Measurements from ENCODE around the gene PHAF1. TPM values are rescaled to one million over a fixed set of nuclear protein-coding genes. Genes with fewer than 3 reads are reported as not detected.
A peak's percentile ranks its signal among the peaks of the same experiment; 100 is the strongest.

PHAF1 gene
- total RNA-seq, 1 experiment from 2014 or later = 15.7 TPM

- Histone ChIP-seq H3K27me3 (ENCODE audit: control insufficient read depth, insufficient read depth, low read length) (no peaks in the 10 kb centered on the region), H3K36me3 (ENCODE audit: control insufficient read depth, insufficient read depth, low read length) (no peaks in the 10 kb centered on the region), H3K9me3 (ENCODE audit: control insufficient read depth, insufficient read depth, low read depth, low read length) (no peaks in the 10 kb centered on the region), H3K4me3 (ENCODE audit: low read depth in 2 of 2, low read length in 2 of 2) (peak overlapping the region; percentile 71 to 80), H3K27ac (ENCODE audit: low read length) (peak overlapping the region; percentile 65), H3K4me1 (ENCODE audit: control insufficient read depth, insufficient read depth, low read length) (peaks cover 3% of the 10 kb centered on the region; the same call in 1 of the 2 replicates)
- CTCF ChIA-PET = no interaction called here
- TF ChIP-seq, protein P1, sequence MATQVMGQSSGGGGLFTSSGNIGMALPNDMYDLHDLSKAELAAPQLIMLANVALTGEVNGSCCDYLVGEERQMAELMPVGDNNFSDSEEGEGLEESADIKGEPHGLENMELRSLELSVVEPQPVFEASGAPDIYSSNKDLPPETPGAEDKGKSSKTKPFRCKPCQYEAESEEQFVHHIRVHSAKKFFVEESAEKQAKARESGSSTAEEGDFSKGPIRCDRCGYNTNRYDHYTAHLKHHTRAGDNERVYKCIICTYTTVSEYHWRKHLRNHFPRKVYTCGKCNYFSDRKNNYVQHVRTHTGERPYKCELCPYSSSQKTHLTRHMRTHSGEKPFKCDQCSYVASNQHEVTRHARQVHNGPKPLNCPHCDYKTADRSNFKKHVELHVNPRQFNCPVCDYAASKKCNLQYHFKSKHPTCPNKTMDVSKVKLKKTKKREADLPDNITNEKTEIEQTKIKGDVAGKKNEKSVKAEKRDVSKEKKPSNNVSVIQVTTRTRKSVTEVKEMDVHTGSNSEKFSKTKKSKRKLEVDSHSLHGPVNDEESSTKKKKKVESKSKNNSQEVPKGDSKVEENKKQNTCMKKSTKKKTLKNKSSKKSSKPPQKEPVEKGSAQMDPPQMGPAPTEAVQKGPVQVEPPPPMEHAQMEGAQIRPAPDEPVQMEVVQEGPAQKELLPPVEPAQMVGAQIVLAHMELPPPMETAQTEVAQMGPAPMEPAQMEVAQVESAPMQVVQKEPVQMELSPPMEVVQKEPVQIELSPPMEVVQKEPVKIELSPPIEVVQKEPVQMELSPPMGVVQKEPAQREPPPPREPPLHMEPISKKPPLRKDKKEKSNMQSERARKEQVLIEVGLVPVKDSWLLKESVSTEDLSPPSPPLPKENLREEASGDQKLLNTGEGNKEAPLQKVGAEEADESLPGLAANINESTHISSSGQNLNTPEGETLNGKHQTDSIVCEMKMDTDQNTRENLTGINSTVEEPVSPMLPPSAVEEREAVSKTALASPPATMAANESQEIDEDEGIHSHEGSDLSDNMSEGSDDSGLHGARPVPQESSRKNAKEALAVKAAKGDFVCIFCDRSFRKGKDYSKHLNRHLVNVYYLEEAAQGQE (IDR thresholded peaks at IDR 0.05; ENCODE audit: insufficient read depth in 1 of 2, low read depth in 2 of 2, low read length in 1 of 2) = no peak
- TF ChIP-seq TCF7L2 (IDR thresholded peaks at IDR 0.05; ENCODE audit: low read depth, low read length) (no peak), CTCF (IDR thresholded peaks at IDR 0.05) (no peak), POLR2AphosphoS5 (IDR thresholded peaks at IDR 0.05; ENCODE audit: low read depth, low read length) (no peak), SIN3A (IDR thresholded peaks at IDR 0.05; ENCODE audit: borderline replicate concordance, insufficient read depth, low read depth, low read length) (no peak)
- no peak for DNase-seq (ENCODE audit: low read depth, low spot score)
- in situ Hi-C loops (cut with HindIII; ENCODE audit: low pct_unique_long_range_greater_than_20kb, low sequenced_read_pairs) = no loop called here
- ATAC-seq = peak; percentile 43
- no TSS peak for BruUV-seq (replicated peaks)
- POLR2A ChIA-PET = no interaction called here
- intact Hi-C loops (cut with micrococcal nuclease; ENCODE audit: unreplicated experiment) = loop anchor here (10.0 kb wide), 2 partner anchors 144 to 184 kb away; no protein-coding TSS in a partner anchor
Measured at GRCh38 chr16:67158637-67159600, 49.2 kb downstream of the PHAF1 start.

DNA sequence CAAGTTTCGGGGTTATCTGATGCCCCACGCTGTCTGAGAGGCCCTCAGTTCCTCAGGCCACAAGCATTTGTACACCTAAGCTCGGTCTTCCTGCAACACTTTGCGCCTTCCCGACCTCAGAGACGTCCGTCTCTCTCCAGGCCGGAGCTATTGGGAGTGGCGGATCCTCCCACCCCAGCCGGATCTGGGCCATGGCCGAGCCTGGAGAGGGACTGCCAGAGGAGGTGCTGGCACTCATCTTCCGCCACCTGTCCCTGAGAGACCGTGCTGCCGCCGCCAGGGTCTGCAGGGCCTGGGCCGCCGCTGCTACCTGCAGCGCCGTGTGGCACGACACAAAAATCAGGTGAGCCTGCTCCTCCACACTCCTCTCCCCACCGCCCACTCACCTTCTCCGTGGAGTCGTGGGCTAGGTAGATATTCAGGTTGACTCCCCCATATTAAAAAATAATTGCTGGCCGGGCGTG is 51.9 kb downstream of the PHAF1 start:
- CTCF ChIA-PET = no interaction called here
- BruUV-seq (replicated peaks) = no TSS peak
- DNase-seq (ENCODE audit: low read depth, low spot score) = no peak
- Histone ChIP-seq H3K9me3 (ENCODE audit: control insufficient read depth, insufficient read depth, low read depth, low read length) (no peaks in the 10 kb centered on the region), H3K27ac (ENCODE audit: low read length) (peak overlapping the region; percentile 55; the same call in 1 of the 2 replicates), H3K4me3 (ENCODE audit: low read depth in 2 of 2, low read length in 2 of 2) (peak overlapping the region; percentile 71 to 80), H3K36me3 (ENCODE audit: control insufficient read depth, insufficient read depth, low read length) (no peaks in the 10 kb centered on the region), H3K27me3 (ENCODE audit: control insufficient read depth, insufficient read depth, low read length) (no peaks in the 10 kb centered on the region), H3K4me1 (ENCODE audit: control insufficient read depth, insufficient read depth, low read length) (no peaks in the 10 kb centered on the region)
- intact Hi-C loops (cut with micrococcal nuclease; ENCODE audit: unreplicated experiment) (no loop called here), in situ Hi-C loops (cut with HindIII; ENCODE audit: low pct_unique_long_range_greater_than_20kb, low sequenced_read_pairs) (no loop called here)
- no peak for TF ChIP-seq CTCF (IDR thresholded peaks at IDR 0.05)
- TF ChIP-seq, protein P1 (IDR thresholded peaks at IDR 0.05; ENCODE audit: insufficient read depth in 1 of 2, low read depth in 2 of 2, low read length in 1 of 2) = no peak
- no peak for TF ChIP-seq TCF7L2 (IDR thresholded peaks at IDR 0.05; ENCODE audit: low read depth, low read length)
- ATAC-seq = no peak
- POLR2A ChIA-PET = no interaction called here

Measured in Panc1 (cell line).